ENCODE data around the gene C5orf15. TPM values are rescaled to one million over a fixed set of nuclear protein-coding genes. Genes with fewer than 3 reads are reported as not detected.

The C5orf15 gene
- polyA plus RNA-seq, 4 donors = 141 to 169 (median 165) TPM

DNA sequence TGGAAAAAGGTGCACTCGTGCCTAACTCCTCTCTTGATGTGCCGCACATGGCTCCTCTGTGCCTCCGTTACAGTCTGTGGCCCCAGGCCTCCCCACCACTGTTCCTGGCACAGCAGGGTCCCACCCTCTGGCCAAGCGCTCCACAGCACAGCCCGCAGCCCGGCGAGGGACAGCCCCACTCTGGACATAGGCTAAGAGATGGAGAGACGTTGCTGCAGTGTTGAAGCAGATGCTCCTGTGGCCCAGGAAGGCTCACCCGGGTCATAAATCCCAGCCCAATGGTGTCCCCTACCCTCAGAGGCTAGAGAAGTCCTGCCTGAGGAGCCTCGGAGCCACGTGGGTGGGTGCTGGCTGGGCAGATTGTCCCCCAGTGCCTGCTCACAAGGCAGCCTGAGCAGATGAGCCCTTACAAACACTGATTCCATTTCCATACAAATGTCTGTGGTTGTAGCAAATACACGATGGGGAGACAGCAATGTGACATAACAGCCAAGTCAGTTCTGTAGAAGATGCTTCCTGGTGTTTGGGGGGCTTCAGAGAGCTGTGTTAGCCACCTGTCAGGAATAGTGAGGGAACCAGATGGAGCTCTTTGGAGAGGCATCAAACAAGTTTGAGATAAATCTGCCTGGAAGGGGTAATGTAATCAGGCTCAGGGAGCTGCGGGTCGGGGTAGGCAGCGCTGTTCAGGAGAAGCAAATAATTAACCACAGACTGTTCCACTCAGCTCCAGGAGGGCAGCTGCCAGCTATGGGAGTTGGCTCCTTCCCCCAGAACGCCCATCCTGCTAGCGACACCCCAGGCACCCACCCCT lies 41.7 kb downstream of the C5orf15 start:
- DNase-seq (ENCODE audit: low read depth in 4 of 4, low spot score in 3 of 4) = no peak

DNA sequence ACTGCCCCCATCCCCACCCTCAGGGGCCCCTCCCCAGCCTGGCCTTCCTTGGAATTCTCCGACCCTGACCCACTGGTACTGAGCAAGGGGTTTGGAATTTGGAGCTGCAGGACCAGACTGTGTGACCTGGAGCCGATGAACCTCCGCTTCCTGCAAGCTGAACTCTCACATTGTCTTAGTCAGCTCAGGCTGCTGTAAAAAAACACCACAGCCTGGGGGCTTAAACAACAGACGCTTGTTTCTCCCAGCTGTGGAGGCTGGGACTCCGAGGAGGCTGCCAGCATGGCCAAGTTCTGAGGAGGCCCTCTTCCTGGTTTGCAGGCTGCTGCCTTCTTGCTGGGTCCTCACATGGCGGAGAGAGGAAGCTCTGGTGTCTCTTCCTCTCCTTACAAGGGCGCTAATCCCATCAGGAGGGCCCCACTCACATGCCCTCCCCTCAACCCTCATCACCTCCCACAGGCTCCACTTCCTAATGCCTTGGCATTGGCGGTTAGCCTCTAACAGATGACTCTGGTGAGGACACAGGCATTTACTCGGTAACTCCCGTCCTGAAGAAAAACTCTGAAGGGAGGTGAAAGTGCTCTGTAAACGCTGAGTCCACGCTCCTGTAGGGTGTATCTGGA lies 42.4 kb downstream of the C5orf15 start:
- DNase-seq (ENCODE audit: low read depth in 4 of 4, low spot score in 3 of 4) = no peak

GRCh38 chr5:133925269-133925668 lies 43.2 kb downstream of the C5orf15 start:
- no peak for DNase-seq (ENCODE audit: low read depth in 4 of 4, low spot score in 3 of 4)

- DNase-seq (ENCODE audit: low read depth in 4 of 4, low spot score in 3 of 4) = no peak
Observed at GRCh38 chr5:133924221-133924920, 44.1 kb downstream of the C5orf15 start.

- no peak for DNase-seq (ENCODE audit: low read depth in 4 of 4, low spot score in 3 of 4)
Observed at GRCh38 chr5:133921979-133922378, 46.4 kb downstream of the C5orf15 start.

- no peak for DNase-seq (ENCODE audit: low read depth in 4 of 4, low spot score in 3 of 4)
Observed at GRCh38 chr5:133921069-133921468, 47.4 kb downstream of the C5orf15 start.

DNA sequence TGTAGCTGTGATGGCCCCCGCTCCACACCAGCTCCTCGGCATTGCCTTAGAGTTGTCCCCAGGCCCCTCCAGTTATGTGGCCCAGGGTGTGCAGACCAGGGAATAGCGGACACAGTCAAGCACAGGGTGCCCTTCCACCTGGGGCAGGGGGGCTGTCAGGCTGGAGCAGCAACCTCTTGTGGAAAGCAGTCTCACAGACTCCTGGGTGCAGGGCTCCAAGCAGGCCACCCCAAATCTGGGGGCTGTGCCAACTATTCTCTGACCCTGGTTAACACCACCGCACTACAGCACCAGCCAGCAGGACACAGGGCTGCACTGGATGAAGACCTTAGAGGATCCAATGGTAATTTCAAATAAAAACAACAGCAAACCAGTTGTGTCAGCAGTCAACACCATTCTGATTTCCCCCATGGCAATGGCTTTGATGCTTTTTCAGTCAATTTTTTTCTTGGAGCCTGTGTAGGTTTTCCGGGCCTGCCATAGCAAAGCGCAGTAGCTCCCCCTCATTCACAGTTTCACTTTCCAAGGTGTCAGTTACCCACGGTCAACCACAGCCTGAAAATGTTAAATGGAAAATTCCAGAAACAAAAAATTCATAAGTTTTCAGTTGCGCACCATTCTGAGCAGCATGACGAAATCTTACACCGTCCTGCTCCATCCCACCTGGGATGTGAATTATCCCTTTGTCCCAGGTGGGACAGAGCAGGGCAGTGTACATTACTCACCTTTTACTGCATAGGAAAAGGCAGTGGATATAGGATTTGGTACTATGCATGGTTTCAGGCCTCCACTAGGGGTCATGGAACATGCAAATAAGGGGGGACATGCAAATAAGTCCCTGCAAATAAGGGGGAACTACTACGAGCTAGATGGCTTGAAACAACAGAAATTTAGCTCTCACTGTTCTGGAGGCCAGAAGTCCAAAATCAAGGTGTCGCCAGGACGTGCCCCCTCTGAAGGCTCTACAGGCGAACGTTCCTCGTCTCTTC lies 49.0 kb downstream of the C5orf15 start:
- DNase-seq (ENCODE audit: low read depth in 4 of 4, low spot score in 3 of 4) = no peak

DNA sequence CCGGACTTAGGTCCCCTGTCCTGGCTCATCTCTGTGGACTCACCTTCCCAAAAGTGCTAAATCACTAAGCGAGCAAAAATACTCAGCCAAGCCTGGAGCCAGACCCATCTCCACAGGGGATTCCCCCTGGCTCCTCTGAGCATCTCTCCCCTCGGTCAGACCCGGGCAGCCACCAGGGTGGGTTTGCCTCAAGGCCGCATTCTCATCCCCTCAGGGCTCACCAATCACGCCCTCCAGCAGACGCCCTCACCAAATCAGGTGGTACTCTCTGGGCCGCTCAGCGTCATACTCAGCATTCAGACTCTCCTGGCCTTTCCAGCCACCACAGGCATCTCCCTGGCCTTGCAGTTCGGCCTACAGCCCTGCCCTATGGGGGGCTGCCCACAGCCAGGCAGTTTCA lies 49.7 kb downstream of the C5orf15 start:
- DNase-seq (ENCODE audit: low read depth in 4 of 4, low spot score in 3 of 4) = no peak

- no peak for DNase-seq (ENCODE audit: low read depth in 4 of 4, low spot score in 3 of 4)
Observed at GRCh38 chr5:133918316-133918715, 50.1 kb downstream of the C5orf15 start.

DNA sequence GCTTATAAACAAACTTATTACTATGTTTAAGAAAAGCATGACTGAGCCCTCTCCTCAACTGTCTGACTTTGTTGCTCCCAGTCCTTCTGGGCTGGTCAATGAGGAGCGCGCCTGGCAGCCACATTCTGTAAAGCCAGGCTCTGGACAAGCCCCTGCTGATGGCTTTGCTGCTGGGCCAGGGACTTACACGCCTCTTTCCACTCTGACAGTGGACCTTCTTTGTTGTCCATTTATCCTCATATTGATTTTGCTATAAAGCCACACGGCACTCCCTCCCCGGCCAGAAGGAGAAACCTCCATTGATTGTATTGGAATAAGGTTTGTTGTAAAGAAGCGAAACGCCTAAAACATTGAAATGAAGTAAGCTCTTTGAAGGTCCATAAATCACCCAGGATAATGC lies 50.6 kb downstream of the C5orf15 start:
- DNase-seq (ENCODE audit: low read depth in 4 of 4, low spot score in 3 of 4) = no peak

DNA sequence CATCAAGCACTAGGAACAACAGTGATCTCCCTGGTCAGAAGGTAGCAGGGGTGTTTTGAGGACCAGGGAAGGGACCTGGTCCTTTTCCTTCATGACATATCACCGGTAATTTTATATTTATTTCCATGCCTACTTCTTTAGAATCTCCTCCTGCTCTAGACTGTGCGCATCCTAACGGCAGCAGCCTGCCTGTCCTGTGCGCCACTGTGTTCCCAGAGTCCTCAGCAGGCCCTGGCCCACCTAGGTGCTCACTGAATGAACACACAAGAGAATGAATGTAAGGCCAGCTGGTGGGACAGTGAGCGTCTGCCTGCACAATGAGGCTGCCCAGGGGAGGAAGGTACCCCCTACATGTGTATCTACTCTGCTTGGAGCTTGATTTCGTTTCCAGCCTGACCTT lies 51.5 kb downstream of the C5orf15 start:
- no peak for DNase-seq (ENCODE audit: low read depth in 4 of 4, low spot score in 3 of 4)

- no peak for DNase-seq (ENCODE audit: low read depth in 4 of 4, low spot score in 3 of 4)
Observed at GRCh38 chr5:133916479-133916878, 51.9 kb downstream of the C5orf15 start.

- DNase-seq (ENCODE audit: low read depth in 4 of 4, low spot score in 3 of 4) = no peak
Observed at GRCh38 chr5:133914434-133914833, 54.0 kb downstream of the C5orf15 start.

DNA sequence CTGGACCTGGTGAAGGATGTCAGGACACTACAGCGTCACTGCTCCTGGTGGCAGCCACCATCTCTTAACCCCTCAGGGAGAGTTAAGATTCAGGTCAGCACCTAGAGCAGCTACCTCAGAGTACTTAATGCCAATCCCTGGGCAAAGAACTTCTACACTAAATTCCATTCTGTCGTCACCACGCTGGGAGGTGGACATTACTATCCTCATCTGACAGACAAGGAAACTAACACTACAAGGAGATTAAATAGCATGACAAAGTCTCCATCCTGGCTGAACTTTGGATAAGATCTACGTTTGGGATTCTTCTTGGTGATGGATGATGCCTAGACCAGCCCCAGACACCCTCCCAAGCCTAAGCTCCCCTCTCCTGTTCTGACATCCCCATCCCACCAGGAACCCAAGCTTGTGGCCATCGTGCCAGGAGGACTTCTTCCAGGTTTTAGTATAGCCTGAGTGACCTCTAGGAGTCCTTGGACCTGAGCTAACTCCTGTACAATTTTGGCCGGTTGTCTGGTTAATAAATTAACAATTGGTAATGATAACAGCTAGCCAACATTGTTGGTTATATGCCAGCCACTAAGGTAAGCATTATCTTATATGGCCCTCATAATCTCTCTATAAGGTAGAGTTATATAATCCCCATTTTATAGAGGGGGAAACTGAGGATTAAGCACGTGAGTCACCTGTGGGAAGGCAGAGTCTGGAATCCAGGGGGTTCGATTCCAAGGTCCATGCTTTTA lies 54.8 kb downstream of the C5orf15 start:
- no peak for DNase-seq (ENCODE audit: low read depth in 4 of 4, low spot score in 3 of 4)

DNA sequence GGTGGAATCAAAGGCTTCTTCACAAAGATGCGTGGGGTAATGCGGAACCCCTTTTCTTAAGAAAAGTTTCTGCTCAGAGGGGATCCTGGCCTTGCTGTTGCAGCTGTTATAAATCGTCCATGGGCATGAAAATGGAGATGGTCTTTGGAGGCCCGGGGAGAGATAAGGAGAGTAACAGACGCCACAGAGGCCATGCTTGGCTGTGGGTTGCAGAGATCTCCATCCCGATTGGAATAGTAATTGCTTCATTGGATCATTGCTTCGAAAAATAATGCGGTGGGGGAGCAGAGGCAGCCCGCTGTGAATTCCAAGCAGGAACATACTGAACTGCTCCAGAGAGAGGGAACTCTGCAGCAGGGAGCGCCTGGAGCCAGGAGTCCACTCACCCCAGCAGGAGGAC lies 55.5 kb downstream of the C5orf15 start:
- DNase-seq (ENCODE audit: low read depth in 4 of 4, low spot score in 3 of 4) = no peak

GRCh38 chr5:133910571-133910970 lies 57.9 kb downstream of the C5orf15 start:
- DNase-seq (ENCODE audit: low read depth in 4 of 4, low spot score in 3 of 4) = no peak

GRCh38 chr5:133909603-133910002 lies 58.8 kb downstream of the C5orf15 start:
- DNase-seq (ENCODE audit: low read depth in 4 of 4, low spot score in 3 of 4) = no peak

DNA sequence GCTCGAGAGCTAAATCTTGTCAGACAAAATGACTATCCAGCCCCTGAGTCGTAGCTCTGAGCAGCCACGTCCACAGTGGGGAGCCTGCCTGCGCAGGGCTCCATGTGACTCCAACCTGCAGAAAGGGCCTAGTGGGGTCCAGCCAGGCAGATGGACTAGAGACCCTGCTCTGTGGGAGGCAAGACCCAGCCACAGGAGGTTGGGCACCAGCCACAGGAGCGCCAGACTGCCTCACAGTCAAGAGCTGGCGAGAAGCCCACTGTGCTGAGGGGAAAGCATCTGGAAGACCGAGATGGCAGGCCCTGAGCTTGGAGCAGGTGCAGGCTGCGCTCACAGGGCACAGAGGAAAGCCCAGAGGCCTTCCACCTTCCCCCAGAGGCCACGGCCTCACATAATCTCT lies 61.4 kb downstream of the C5orf15 start:
- DNase-seq (ENCODE audit: low read depth in 4 of 4, low spot score in 3 of 4) = no peak

DNA sequence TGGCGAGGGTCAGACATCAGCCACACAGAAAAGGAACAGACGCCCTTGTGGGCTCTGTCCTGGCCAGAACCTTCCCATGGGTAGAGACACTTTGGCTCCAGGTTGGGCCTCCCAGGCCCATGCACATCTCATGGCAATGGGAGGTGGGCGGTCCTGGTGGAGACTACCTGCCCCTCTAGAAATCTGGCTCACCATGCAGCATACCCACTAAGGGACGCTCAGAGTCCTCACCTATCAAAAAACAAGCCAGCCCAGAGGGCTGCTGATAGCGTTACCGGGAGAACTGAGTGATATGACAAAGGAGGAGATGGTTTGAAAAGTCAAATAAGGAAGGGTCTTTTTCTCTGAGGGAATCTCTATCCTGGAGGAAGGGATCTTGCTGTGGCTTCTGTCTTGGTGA lies 62.1 kb downstream of the C5orf15 start:
- DNase-seq (ENCODE audit: low read depth in 4 of 4, low spot score in 3 of 4) = no peak

All from right renal pelvis (tissue), 4 donors.